ENCODE data around the gene TMEM145. TPM values are rescaled to one million over a fixed set of nuclear protein-coding genes. Genes with fewer than 3 reads are reported as not detected.

Gene TMEM145
- total RNA-seq, 4 donors from 2014 or later, result 0.69 TPM; not detected in 3

DNA sequence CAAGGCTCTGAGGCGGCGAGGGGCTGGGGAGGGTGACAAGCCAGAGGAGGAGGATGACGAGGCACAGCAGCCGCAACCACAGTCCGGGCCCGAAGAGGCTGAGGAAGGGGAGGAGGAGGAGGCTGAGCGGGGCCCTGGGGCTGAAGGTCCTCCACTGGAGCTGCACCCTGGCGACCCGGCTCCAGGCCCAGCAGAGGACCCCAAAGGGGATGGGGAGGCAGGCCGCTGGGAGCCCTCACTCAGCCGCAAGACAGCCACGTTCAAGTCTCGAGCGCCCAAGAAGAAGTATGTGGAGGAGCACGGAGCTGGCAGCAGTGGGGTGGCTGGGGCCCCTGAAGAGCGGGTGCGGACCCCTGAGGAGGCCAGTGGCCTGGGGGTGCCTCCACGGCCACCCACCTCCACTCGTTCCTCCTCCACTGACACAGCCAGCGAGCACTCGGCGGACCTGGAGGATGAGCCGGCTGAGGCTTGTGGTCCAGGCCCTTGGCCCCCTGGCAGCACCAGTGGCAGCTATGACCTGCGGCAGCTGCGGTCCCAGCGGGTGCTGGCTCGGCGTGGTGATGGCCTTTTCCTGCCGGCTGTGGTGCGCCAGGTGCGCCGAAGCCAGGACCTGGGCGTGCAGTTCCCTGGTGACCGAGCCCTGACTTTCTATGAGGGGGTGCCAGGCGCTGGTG is 41.1 kb upstream of the TMEM145 start:
- intact Hi-C loops (cut with DNase I; ENCODE audit: low total_unique reads), result no loop called here
- no peaks in the 10 kb centered on the region for H3K27me3 ChIP-seq
- no peak overlapping the region for H3K4me3 ChIP-seq
- H3K4me1 ChIP-seq, result peaks cover 5 to 16% of the 10 kb centered on the region in 2 donors
- H3K9me3 ChIP-seq, result no peaks in the 10 kb centered on the region
- H3K27ac ChIP-seq, result no peak overlapping the region
- H3K36me3 ChIP-seq, result no peaks in the 10 kb centered on the region
- DNase-seq, result peak in 1 of 2 donors; percentile 19
- no peak for TF ChIP-seq POLR2A (IDR thresholded peaks at IDR 0.05)
- TF ChIP-seq, protein P1, sequence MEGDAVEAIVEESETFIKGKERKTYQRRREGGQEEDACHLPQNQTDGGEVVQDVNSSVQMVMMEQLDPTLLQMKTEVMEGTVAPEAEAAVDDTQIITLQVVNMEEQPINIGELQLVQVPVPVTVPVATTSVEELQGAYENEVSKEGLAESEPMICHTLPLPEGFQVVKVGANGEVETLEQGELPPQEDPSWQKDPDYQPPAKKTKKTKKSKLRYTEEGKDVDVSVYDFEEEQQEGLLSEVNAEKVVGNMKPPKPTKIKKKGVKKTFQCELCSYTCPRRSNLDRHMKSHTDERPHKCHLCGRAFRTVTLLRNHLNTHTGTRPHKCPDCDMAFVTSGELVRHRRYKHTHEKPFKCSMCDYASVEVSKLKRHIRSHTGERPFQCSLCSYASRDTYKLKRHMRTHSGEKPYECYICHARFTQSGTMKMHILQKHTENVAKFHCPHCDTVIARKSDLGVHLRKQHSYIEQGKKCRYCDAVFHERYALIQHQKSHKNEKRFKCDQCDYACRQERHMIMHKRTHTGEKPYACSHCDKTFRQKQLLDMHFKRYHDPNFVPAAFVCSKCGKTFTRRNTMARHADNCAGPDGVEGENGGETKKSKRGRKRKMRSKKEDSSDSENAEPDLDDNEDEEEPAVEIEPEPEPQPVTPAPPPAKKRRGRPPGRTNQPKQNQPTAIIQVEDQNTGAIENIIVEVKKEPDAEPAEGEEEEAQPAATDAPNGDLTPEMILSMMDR (IDR thresholded peaks at IDR 0.05), result no peak

DNA sequence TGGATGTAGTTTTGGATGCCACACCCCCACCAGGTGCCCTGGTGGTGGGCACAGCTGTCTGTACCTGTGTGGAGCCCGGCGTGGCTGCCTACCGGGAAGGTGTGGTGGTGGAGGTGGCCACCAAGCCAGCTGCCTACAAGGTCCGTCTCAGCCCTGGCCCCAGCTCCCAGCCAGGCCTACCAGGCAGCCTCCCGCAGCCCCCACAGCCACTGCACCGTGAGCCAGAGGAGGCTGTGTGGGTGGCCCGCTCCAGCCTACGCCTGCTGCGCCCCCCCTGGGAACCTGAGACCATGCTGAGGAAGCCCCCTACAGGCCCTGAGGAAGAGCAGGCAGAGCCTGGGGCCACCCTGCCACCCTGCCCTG is 40.6 kb upstream of the TMEM145 start:
- no peak overlapping the region for H3K4me3 ChIP-seq
- no peak overlapping the region for H3K27ac ChIP-seq
- H3K9me3 ChIP-seq, result no peaks in the 10 kb centered on the region
- no peaks in the 10 kb centered on the region for H3K27me3 ChIP-seq
- no peak for TF ChIP-seq POLR2A (IDR thresholded peaks at IDR 0.05)
- TF ChIP-seq, protein P1 (IDR thresholded peaks at IDR 0.05), result no peak
- peaks cover 5 to 18% of the 10 kb centered on the region in 2 donors for H3K4me1 ChIP-seq
- no peak for DNase-seq
- intact Hi-C loops (cut with DNase I; ENCODE audit: low total_unique reads), result no loop called here
- H3K36me3 ChIP-seq, result no peaks in the 10 kb centered on the region

DNA sequence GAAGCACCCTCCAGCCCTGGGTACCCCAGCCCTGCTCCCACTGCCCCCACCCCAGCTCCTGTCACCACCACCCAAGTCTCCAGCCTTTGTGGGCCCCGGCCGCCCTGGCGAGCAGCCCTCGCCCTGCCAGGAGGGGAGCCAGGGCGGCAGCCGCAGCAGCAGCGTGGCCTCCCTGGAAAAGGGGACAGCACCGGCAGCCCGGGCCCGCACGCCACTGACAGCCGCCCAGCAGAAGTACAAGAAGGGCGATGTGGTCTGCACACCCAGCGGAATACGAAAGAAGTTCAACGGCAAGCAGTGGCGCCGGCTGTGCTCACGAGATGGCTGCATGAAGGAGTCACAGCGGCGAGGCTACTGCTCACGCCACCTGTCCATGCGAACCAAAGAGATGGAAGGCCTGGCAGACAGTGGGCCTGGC is 40.1 kb upstream of the TMEM145 start:
- no peaks in the 10 kb centered on the region for H3K27me3 ChIP-seq
- no peak for DNase-seq
- no peaks in the 10 kb centered on the region for H3K9me3 ChIP-seq
- intact Hi-C loops (cut with DNase I; ENCODE audit: low total_unique reads), result no loop called here
- H3K4me3 ChIP-seq, result no peak overlapping the region
- no peaks in the 10 kb centered on the region for H3K36me3 ChIP-seq
- no peak overlapping the region for H3K27ac ChIP-seq
- no peak for TF ChIP-seq POLR2A (IDR thresholded peaks at IDR 0.05)
- TF ChIP-seq, protein P1 (IDR thresholded peaks at IDR 0.05), result no peak
- peaks cover 5 to 23% of the 10 kb centered on the region in 2 donors for H3K4me1 ChIP-seq

DNA sequence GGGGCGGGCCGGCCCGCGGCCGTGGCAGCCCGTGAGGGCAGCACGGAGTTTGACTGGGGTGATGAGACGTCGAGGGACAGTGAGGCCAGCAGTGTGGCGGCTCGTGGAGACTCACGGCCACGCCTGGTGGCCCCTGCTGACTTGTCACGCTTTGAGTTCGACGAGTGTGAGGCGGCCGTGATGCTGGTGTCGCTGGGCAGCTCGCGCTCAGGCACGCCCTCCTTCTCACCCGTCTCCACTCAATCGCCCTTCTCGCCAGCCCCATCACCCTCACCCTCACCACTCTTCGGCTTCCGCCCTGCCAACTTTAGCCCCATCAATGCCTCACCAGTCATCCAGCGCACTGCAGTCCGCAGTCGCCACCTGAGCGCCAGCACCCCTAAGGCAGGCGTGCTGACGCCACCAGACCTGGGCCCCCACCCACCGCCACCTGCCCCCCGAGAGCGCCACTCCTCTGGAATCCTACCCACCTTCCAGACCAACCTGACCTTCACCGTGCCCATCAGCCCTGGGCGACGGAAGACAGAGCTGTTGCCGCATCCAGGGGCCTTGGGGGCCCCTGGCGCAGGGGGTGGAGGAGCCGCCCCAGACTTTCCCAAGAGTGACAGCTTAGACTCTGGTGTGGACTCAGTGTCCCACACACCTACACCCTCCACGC is 39.6 kb upstream of the TMEM145 start:
- DNase-seq, result no peak
- no peaks in the 10 kb centered on the region for H3K27me3 ChIP-seq
- TF ChIP-seq, protein P1 (IDR thresholded peaks at IDR 0.05), result no peak
- TF ChIP-seq POLR2A (IDR thresholded peaks at IDR 0.05), result no peak
- H3K27ac ChIP-seq, result no peak overlapping the region
- no peaks in the 10 kb centered on the region for H3K9me3 ChIP-seq
- no peak overlapping the region for H3K4me3 ChIP-seq
- peaks cover 5 to 28% of the 10 kb centered on the region in 2 donors for H3K4me1 ChIP-seq
- no peaks in the 10 kb centered on the region for H3K36me3 ChIP-seq
- intact Hi-C loops (cut with DNase I; ENCODE audit: low total_unique reads), result no loop called here

DNA sequence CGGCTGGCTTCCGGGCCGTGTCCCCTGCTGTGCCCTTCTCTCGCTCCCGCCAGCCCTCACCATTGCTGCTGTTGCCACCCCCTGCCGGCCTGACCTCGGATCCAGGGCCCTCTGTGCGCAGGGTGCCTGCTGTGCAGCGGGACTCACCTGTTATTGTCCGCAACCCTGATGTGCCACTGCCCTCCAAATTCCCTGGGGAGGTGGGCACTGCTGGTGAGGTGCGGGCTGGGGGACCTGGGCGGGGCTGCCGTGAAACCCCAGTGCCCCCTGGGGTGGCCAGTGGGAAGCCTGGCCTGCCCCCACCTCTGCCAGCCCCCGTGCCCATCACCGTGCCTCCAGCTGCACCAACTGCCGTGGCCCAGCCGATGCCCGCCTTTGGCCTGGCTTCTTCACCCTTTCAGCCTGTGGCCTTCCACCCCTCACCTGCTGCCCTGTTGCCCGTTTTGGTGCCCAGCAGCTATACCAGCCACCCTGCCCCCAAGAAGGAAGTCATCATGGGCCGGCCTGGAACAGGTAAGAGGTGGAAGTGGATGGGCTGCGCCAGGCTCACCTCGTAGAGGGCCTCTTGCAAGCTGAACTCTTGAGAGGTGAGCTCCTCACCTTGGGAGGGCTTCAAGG is 38.9 kb upstream of the TMEM145 start:
- no peaks in the 10 kb centered on the region for H3K27me3 ChIP-seq
- H3K9me3 ChIP-seq, result no peaks in the 10 kb centered on the region
- no peaks in the 10 kb centered on the region for H3K36me3 ChIP-seq
- TF ChIP-seq POLR2A (IDR thresholded peaks at IDR 0.05), result no peak
- TF ChIP-seq, protein P1 (IDR thresholded peaks at IDR 0.05), result no peak
- intact Hi-C loops (cut with DNase I; ENCODE audit: low total_unique reads), result no loop called here
- DNase-seq, result no peak
- peaks cover 5 to 34% of the 10 kb centered on the region in 2 donors for H3K4me1 ChIP-seq
- H3K4me3 ChIP-seq, result no peak overlapping the region
- no peak overlapping the region for H3K27ac ChIP-seq

All from uterus (tissue), 4 donors.